H9 (cell line): ENCODE measurements around the gene DAPL1. TPM values are rescaled to one million over a fixed set of nuclear protein-coding genes. Genes with fewer than 3 reads are reported as not detected.

Experiments
- DNase-seq: peaks from one replicate; pipeline ENCODE4 v3.0.0-alpha.2; 2017
- H2AFZ ChIP-seq: one replicate; pipeline ENCODE4 v1.6.1; 2013; ENCODE audit warnings: mild to moderate bottlenecking, low read length, control low read depth, moderate library complexity
- H2AK5ac ChIP-seq: 2 replicates; pipeline ENCODE4 v1.6.1; 2013; ENCODE audit warnings: low read length, control low read depth, mixed read lengths; ENCODE audit not compliant: insufficient read length
- H2BK120ac ChIP-seq: one replicate; pipeline ENCODE4 v1.6.1; 2013; ENCODE audit warnings: low read depth, mild to moderate bottlenecking, low read length, control low read depth, inconsistent platforms; ENCODE audit not compliant: poor library complexity, severe bottlenecking
- H2BK12ac ChIP-seq: 2 replicates; pipeline ENCODE4 v1.6.1; 2013; ENCODE audit warnings: low read length, control low read depth, mixed read lengths, low read depth; ENCODE audit not compliant: insufficient read length
- H2BK15ac ChIP-seq: 2 replicates; pipeline ENCODE4 v1.6.1; 2013; ENCODE audit warnings: low read depth, low read length, control low read depth
- H2BK20ac ChIP-seq: one replicate; pipeline ENCODE4 v1.6.1; 2013; ENCODE audit warnings: low read depth, mild to moderate bottlenecking, low read length, control low read depth, inconsistent platforms; ENCODE audit not compliant: poor library complexity, severe bottlenecking
- H2BK5ac ChIP-seq: 2 replicates; pipeline ENCODE4 v1.6.1; 2013; ENCODE audit warnings: low read length, control low read depth, mixed read lengths; ENCODE audit not compliant: insufficient read length
- H3K14ac ChIP-seq: 2 replicates; pipeline ENCODE4 v1.6.1; 2013; ENCODE audit warnings: low read length, control low read depth; ENCODE audit not compliant: insufficient read depth
- H3K18ac ChIP-seq: 2 replicates; pipeline ENCODE4 v1.6.1; 2013; ENCODE audit warnings: low read depth, mild to moderate bottlenecking, mixed read lengths, low read length, control low read depth; ENCODE audit not compliant: insufficient read length
- H3K23ac ChIP-seq: 2 replicates; pipeline ENCODE4 v1.6.1; 2013; ENCODE audit warnings: low read length, control low read depth, mixed read lengths, low read depth; ENCODE audit not compliant: insufficient read length
- H3K23me2 ChIP-seq: 2 replicates; pipeline ENCODE4 v1.6.1; 2013; ENCODE audit warnings: low read depth, mild to moderate bottlenecking, mixed read lengths, low read length, control low read depth; ENCODE audit not compliant: insufficient read length, poor library complexity, severe bottlenecking
- H3K27ac ChIP-seq: 2 replicates; pipeline ENCODE4 v1.5.1; 2013; ENCODE audit warnings: low read length, control low read depth, mixed read lengths, low read depth; ENCODE audit not compliant: insufficient read length
- H3K27me3 ChIP-seq: 2 replicates; pipeline ENCODE4 v1.6.1; 2013; ENCODE audit warnings: low read length, control low read depth, inconsistent platforms; ENCODE audit not compliant: insufficient read depth
- H3K4ac ChIP-seq: 2 replicates; pipeline ENCODE4 v1.6.1; 2013; ENCODE audit warnings: low read depth, mild to moderate bottlenecking, control low read depth, inconsistent platforms, low read length, moderate library complexity
- H3K4me1 ChIP-seq: 2 replicates; pipeline ENCODE4 v1.6.1; 2013; ENCODE audit warnings: low read length, control low read depth, inconsistent platforms; ENCODE audit not compliant: insufficient read depth
- H3K4me2 ChIP-seq: 2 replicates; pipeline ENCODE4 v1.6.1; 2013; ENCODE audit warnings: low read length, control low read depth, mixed read lengths; ENCODE audit not compliant: insufficient read length, insufficient read depth
- H3K56ac ChIP-seq: 2 replicates; pipeline ENCODE4 v1.6.1; 2013; ENCODE audit warnings: low read depth, mild to moderate bottlenecking, mixed read lengths, low read length, control low read depth; ENCODE audit not compliant: insufficient read length
- H3K79me1 ChIP-seq: 2 replicates; pipeline ENCODE4 v1.6.1; 2013; ENCODE audit warnings: low read depth, mild to moderate bottlenecking, moderate library complexity, low read length, control low read depth, inconsistent platforms; ENCODE audit not compliant: insufficient read depth, poor library complexity, severe bottlenecking
- H3K79me2 ChIP-seq: 2 replicates; pipeline ENCODE4 v1.6.1; 2013; ENCODE audit warnings: low read length, control low read depth, inconsistent platforms; ENCODE audit not compliant: insufficient read depth
- H3K9ac ChIP-seq: 2 replicates; pipeline ENCODE4 v1.6.1; 2013; ENCODE audit warnings: low read length, control low read depth, mixed read lengths; ENCODE audit not compliant: insufficient read length; ENCODE audit errors: extremely low read depth
- H3K9me3 ChIP-seq: one replicate; pipeline ENCODE4 v1.6.1; 2013; ENCODE audit warnings: low read depth, low read length, inconsistent platforms; ENCODE audit not compliant: control insufficient read depth
- H3T11ph ChIP-seq: one replicate; pipeline ENCODE4 v1.6.1; 2013; ENCODE audit warnings: mild to moderate bottlenecking, low read length, control low read depth, inconsistent platforms
- H4K20me1 ChIP-seq: one replicate; pipeline ENCODE4 v1.6.1; 2013; ENCODE audit not compliant: control insufficient read depth, insufficient read length, insufficient read depth
- H4K5ac ChIP-seq: 2 replicates; pipeline ENCODE4 v1.6.1; 2013; ENCODE audit warnings: low read depth, mild to moderate bottlenecking, mixed read lengths, low read length, control low read depth; ENCODE audit not compliant: insufficient read length
- H4K8ac ChIP-seq: replicated peaks from 2 replicates; pipeline ENCODE4 v1.6.1; 2013; ENCODE audit warnings: low read length, control low read depth, mixed read lengths, low read depth; ENCODE audit not compliant: insufficient read length
- H4K91ac ChIP-seq: 2 replicates; pipeline ENCODE4 v1.6.1; 2013; ENCODE audit warnings: low read depth, mild to moderate bottlenecking, moderate library complexity, mixed read lengths, low read length, control low read depth; ENCODE audit not compliant: insufficient read length
- H3K27ac Mint-ChIP-seq, 3 experiments: 2 replicates in 2 of 3; 3 replicates in 1 of 3; pipeline ENCODE4 v1.8.0; 2020 to 2021; ENCODE audit warnings: mixed read lengths in 3 of 3, mild to moderate bottlenecking in 1 of 3, moderate library complexity in 1 of 3
- H3K27me3 Mint-ChIP-seq: 2 replicates; pipeline ENCODE4 v1.8.0; 2021; ENCODE audit warnings: low read depth, mild to moderate bottlenecking, moderate library complexity, mixed read lengths
- H3K36me3 Mint-ChIP-seq, 3 experiments: 2 replicates in 2 of 3; 3 replicates in 1 of 3; pipeline ENCODE4 v1.8.0; 2020 to 2021; ENCODE audit warnings: low read depth in 3 of 3, mixed read lengths in 3 of 3; ENCODE audit not compliant: insufficient read depth in 1 of 3
- H3K4me1 Mint-ChIP-seq, 2 experiments: 2 replicates each; pipeline ENCODE4 v1.8.0; 2020; ENCODE audit warnings: mixed read lengths in 2 of 2
- H3K4me3 Mint-ChIP-seq, 2 experiments: 2 replicates in 1 of 2; 3 replicates in 1 of 2; pipeline ENCODE4 v1.8.0; 2020 to 2021; ENCODE audit warnings: mild to moderate bottlenecking in 2 of 2, mixed read lengths in 2 of 2, moderate library complexity in 1 of 2
- H3K9me3 Mint-ChIP-seq, 2 experiments: 2 replicates in 1 of 2; 3 replicates in 1 of 2; pipeline ENCODE4 v1.8.0; 2020; ENCODE audit warnings: mild to moderate bottlenecking in 2 of 2, mixed read lengths in 2 of 2, moderate library complexity in 1 of 2
- WGBS: extraction: QIAGEN DNeasy Blood & Tissue Kit; methylation state at CpG from one replicate; pipeline ENCODE4 v1.1.7; 2013; ENCODE audit warnings: missing lambda C conversion rate, low lambda C conversion rate, mixed read lengths; ENCODE audit not compliant: insufficient read length; ENCODE audit errors: extremely low coverage; 5-methylcytosine and 5-hydroxymethylcytosine counted together
- total RNA-seq: library from RNA; stranded (reverse); gene quantifications from 2 replicates; pipeline ENCODE4 v1.2.1, GENCODE V29; 2021
- TF ChIP-seq, protein P1 (sequence below): fragments of 200-600 bp; sonication (generic); conservative IDR thresholded peaks from 3 replicates; pipeline ENCODE4 v1.8.0; 2021; ENCODE audit warnings: antibody characterized with exemption, mild to moderate bottlenecking

The DAPL1 gene
- total RNA-seq, 1 experiment from 2014 or later = not detected

DNA sequence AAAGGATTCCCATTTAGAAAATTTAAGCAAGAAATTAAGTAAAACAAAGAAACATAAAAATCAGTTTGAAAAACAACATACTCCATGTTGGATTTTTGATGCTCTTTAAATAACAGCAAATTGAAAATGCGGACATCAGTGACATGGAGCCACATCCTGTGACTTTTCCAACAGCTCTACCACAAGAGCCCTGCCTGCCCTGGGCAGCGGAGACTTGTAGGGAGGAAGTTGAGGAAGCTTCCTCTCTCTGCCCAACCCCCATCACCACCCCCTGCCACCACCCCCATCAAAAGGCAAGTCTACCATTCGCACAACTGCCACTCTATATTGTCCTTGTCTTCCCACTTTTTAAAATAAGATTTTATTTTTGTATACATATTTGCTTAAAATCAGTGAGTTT, 32.8 kb upstream of the DAPL1 start:
- Histone ChIP-seq H2BK15ac (no peak overlapping the region), H3K14ac (no peak overlapping the region), H3K4ac (no peak overlapping the region), H3K27me3 (no peaks in the 10 kb centered on the region), H3K4me2 (no peak overlapping the region), H2BK12ac (no peak overlapping the region), H2BK5ac (no peak overlapping the region), H2AK5ac (no peak overlapping the region), H3K9ac (no peak overlapping the region), H4K91ac (no peak overlapping the region), H3K27ac (no peak overlapping the region), H2BK120ac (no peak overlapping the region), H3T11ph (no peak overlapping the region), H4K5ac (no peak overlapping the region), H2BK20ac (no peak overlapping the region), H3K56ac (no peak overlapping the region), H3K18ac (no peak overlapping the region), H3K79me2 (no peaks in the 10 kb centered on the region), H2AFZ (no peak overlapping the region), H3K23ac (no peak overlapping the region), H3K79me1 (no peaks in the 10 kb centered on the region), H3K4me1 (peaks cover 3% of the 10 kb centered on the region; the same call in 1 of the 2 replicates), H4K20me1 (no peaks in the 10 kb centered on the region), H3K23me2 (no peaks in the 10 kb centered on the region), H3K9me3 (peaks cover 2% of the 10 kb centered on the region), H4K8ac (no peak overlapping the region)
- H3K27ac Mint-ChIP-seq = no peak overlapping the region
- no peaks in the 10 kb centered on the region for H3K27me3 Mint-ChIP-seq
- no peak overlapping the region for H3K4me3 Mint-ChIP-seq
- H3K36me3 Mint-ChIP-seq = peaks cover 0 to 1% (median 0%) of the 10 kb centered on the region in 3 experiments; a peak in 1 of 7 replicates
- no peaks in the 10 kb centered on the region for H3K9me3 Mint-ChIP-seq
- peaks cover 3 to 6% of the 10 kb centered on the region in 2 experiments for H3K4me1 Mint-ChIP-seq
- DNase-seq = no peak
- no CpG with 5 or more reads among the region's 3 CpGs for WGBS
- TF ChIP-seq, protein P1, sequence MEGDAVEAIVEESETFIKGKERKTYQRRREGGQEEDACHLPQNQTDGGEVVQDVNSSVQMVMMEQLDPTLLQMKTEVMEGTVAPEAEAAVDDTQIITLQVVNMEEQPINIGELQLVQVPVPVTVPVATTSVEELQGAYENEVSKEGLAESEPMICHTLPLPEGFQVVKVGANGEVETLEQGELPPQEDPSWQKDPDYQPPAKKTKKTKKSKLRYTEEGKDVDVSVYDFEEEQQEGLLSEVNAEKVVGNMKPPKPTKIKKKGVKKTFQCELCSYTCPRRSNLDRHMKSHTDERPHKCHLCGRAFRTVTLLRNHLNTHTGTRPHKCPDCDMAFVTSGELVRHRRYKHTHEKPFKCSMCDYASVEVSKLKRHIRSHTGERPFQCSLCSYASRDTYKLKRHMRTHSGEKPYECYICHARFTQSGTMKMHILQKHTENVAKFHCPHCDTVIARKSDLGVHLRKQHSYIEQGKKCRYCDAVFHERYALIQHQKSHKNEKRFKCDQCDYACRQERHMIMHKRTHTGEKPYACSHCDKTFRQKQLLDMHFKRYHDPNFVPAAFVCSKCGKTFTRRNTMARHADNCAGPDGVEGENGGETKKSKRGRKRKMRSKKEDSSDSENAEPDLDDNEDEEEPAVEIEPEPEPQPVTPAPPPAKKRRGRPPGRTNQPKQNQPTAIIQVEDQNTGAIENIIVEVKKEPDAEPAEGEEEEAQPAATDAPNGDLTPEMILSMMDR = no peak
